OCI-LY3 (cell line): ENCODE measurements around the gene CAVIN1.

Experiments
- H2AFZ ChIP-seq: fragments of 200-600, 300-600 bp; shearing (Covaris generic); 2 replicates; pipeline ENCODE4 v1.6.0; 2014; ENCODE audit warnings: antibody characterized with exemption, low read depth, low read length
- H3K27ac ChIP-seq: fragments of 200-600, 300-600 bp; sonication (generic); 2 replicates; pipeline ENCODE4 v1.5.1; 2014; ENCODE audit warnings: mild to moderate bottlenecking, low read length, moderate library complexity, mixed read lengths
- H3K27me3 ChIP-seq: fragments of 200-600, 300-600 bp; sonication (generic); 2 replicates; pipeline ENCODE4 v1.6.1; 2014; ENCODE audit warnings: low read depth, low read length, mixed read lengths
- H3K36me3 ChIP-seq: fragments of 200-600, 300-600 bp; sonication (generic); replicated peaks from 2 replicates; pipeline ENCODE3; 2014; ENCODE audit warnings: low read depth, low read length, mixed read lengths
- H3K4me1 ChIP-seq: fragments of 300-600, 200-600 bp; sonication (generic); 2 replicates; pipeline ENCODE4 v1.6.1; 2014; ENCODE audit warnings: low read length, mixed read lengths
- H3K4me2 ChIP-seq: fragments of 200-600, 300-600 bp; sonication (generic); 2 replicates; pipeline ENCODE4 v1.6.1; 2014; ENCODE audit warnings: low read length, mixed read lengths
- H3K4me3 ChIP-seq: fragments of 300-600, 200-600 bp; sonication (generic); 2 replicates; pipeline ENCODE4 v1.5.1; 2014; ENCODE audit warnings: antibody characterized with exemption, mild to moderate bottlenecking, low read length, moderate library complexity
- H3K79me2 ChIP-seq: fragments of 300-600, 200-600 bp; shearing (Covaris generic); 2 replicates; pipeline ENCODE4 v1.6.1; 2014; ENCODE audit warnings: mild to moderate bottlenecking, low read length, mixed read lengths
- H3K9ac ChIP-seq: fragments of 300-600, 200-600 bp; shearing (Covaris generic); 2 replicates; pipeline ENCODE4 v1.6.0; 2014; ENCODE audit warnings: mild to moderate bottlenecking, low read length, moderate library complexity
- H3K9me3 ChIP-seq: fragments of 200-600, 300-600 bp; shearing (Covaris generic); 2 replicates; pipeline ENCODE4 v1.6.1; 2014; ENCODE audit warnings: low read length, mixed read lengths; ENCODE audit not compliant: insufficient read depth
- H4K20me1 ChIP-seq: fragments of 200-600, 300-600 bp; sonication (generic); 2 replicates; pipeline ENCODE4 v1.6.1; 2016; ENCODE audit warnings: low read length, mixed read lengths; ENCODE audit not compliant: insufficient read depth
- CTCF ChIP-seq: fragments of 200-600, 300-600 bp; sonication (generic); IDR thresholded peaks from 2 replicates; pipeline ENCODE4 v1.5.1; 2014; ENCODE audit warnings: antibody characterized with exemption, low read length, low read depth
- EZH2phosphoT487 ChIP-seq: fragments of 200-600 bp; shearing (Covaris generic); IDR thresholded peaks from 2 replicates; pipeline ENCODE4 v1.6.1; 2018; ENCODE audit warnings: antibody characterized with exemption, mixed run types, low read depth

CAVIN1 gene

GRCh38 chr17:42410319-42410685, 12.8 kb downstream of the CAVIN1 start:
- Histone ChIP-seq H3K27ac (0 out of 2 replicates have a peak overlapping the region, but pooled peaks have one; percentile 5), H3K4me2 (peak overlapping the region; percentile 42), H4K20me1 (no peaks in the 10 kb centered on the region), H3K27me3 (no peaks in the 10 kb centered on the region), H2AFZ (no peak overlapping the region; the same call in 1 of the 2 replicates), H3K36me3 (no peaks in the 10 kb centered on the region), H3K4me1 (peaks cover 70% of the 10 kb centered on the region), H3K9ac (peak overlapping the region; percentile 27; the same call in 1 of the 2 replicates), H3K9me3 (no peaks in the 10 kb centered on the region), H3K79me2 (no peaks in the 10 kb centered on the region), H3K4me3 (no peak overlapping the region)
- TF ChIP-seq CTCF: no peak
- no peak for TF ChIP-seq EZH2phosphoT487

DNA sequence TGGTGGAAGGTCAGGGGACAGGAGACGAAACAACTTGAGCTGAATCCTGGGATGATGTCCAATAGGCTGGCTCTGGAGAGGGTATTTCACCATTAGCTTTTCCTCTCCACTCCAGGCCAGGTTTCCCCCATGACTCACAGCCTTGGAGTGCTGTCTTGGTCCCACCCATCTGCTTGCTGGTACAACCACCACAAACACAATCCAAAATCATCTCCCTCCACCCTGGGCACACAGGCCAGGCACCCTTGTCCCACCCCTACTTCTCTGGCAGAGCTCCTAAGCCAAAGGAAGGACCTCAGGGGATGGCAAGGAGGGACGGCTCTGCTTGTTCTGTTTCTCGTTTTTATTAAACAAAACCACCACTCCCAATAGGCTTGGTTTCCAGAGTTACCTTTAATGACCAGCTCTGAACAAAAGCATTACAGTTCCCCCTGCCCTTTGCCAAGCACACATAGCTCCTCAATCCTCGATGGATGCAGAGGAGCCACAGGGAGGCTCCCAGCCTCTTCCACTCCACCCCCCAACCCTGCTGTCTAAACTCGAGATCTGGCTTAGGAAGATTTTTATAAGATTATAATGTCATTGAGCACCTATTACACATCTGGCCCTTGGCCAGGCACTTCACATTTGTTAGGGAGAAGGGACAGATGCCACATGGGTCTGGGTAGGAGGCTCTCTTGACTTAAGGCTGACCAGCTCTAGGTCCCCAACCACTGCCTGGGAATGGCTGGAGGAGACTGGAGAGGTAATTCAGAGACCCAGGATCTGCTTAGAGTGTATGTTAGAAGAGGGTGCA, 13.3 kb downstream of the CAVIN1 start:
- Histone ChIP-seq H4K20me1 (no peaks in the 10 kb centered on the region), H2AFZ (peak overlapping the region; percentile 2; the same call in 1 of the 2 replicates), H3K27me3 (no peaks in the 10 kb centered on the region; the same call in 1 of the 2 replicates), H3K4me2 (peak overlapping the region; percentile 42), H3K27ac (0 out of 2 replicates have a peak overlapping the region, but pooled peaks have one; percentile 5), H3K9ac (peak overlapping the region; percentile 27; the same call in 1 of the 2 replicates), H3K4me3 (no peak overlapping the region), H3K9me3 (no peaks in the 10 kb centered on the region), H3K36me3 (no peaks in the 10 kb centered on the region), H3K79me2 (no peaks in the 10 kb centered on the region), H3K4me1 (peaks cover 64% of the 10 kb centered on the region)
- no peak for TF ChIP-seq EZH2phosphoT487

GRCh38 chr17:42408061-42408460, 15.0 kb downstream of the CAVIN1 start:
- no peak overlapping the region for H2AFZ ChIP-seq
- peaks cover 61% of the 10 kb centered on the region for H3K4me1 ChIP-seq
- no peak overlapping the region for H3K9ac ChIP-seq
- H3K36me3 ChIP-seq: no peaks in the 10 kb centered on the region
- no peak overlapping the region for H3K4me2 ChIP-seq
- no peak overlapping the region for H3K27ac ChIP-seq
- no peak overlapping the region for H3K4me3 ChIP-seq
- H3K79me2 ChIP-seq: no peaks in the 10 kb centered on the region
- H3K9me3 ChIP-seq: no peaks in the 10 kb centered on the region
- H4K20me1 ChIP-seq: no peaks in the 10 kb centered on the region
- TF ChIP-seq EZH2phosphoT487: no peak
- no peak for TF ChIP-seq CTCF
- H3K27me3 ChIP-seq: peaks cover 6% of the 10 kb centered on the region

DNA sequence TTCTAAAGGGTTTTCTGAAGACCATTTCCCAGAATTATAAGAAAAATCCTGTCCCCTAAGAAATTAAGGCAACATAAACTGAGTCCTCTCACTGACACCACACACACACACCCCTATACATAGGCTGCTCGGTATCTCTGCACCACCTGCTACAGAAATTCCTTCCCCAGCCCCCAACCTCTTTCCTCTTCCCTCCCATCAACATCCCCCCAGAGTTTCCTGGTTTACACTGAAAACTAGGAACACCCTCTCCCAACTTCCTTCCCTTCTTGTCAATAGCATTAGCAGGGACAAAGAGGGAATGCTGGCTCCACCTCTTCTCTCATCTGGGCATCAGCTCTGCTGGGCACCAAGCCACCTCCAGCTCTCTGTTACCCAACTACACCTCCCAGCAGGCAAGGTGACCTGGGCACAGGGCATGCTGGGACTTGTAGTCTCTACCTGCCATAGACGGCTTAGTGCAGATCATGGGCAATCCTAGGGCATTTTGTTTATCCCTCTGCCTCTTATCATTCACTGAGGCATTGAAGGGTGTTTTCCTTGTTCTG, 15.7 kb downstream of the CAVIN1 start:
- H3K36me3 ChIP-seq: no peaks in the 10 kb centered on the region
- H3K4me2 ChIP-seq: peak overlapping the region; percentile 32
- H3K9ac ChIP-seq: no peak overlapping the region
- peak overlapping the region; percentile 11; the same call in 1 of the 2 replicates for H2AFZ ChIP-seq
- no peak overlapping the region for H3K27ac ChIP-seq
- no peak overlapping the region for H3K4me3 ChIP-seq
- H3K9me3 ChIP-seq: no peaks in the 10 kb centered on the region
- H4K20me1 ChIP-seq: no peaks in the 10 kb centered on the region
- H3K4me1 ChIP-seq: peaks cover 67% of the 10 kb centered on the region
- H3K79me2 ChIP-seq: no peaks in the 10 kb centered on the region
- H3K27me3 ChIP-seq: peaks cover 6% of the 10 kb centered on the region
- no peak for TF ChIP-seq EZH2phosphoT487
- no peak for TF ChIP-seq CTCF
